HepG2 (cell line): ENCODE results near the gene NAA38. TPM values are rescaled to one million over a fixed set of nuclear protein-coding genes. Genes with fewer than 3 reads are reported as not detected.
A peak's percentile ranks its signal among the peaks of the same experiment; 100 is the strongest.

Source experiments
- ATF7-NPFF ChIP-seq: sonication (generic); formaldehyde crosslinking; IDR thresholded peaks from 2 replicates; pipeline ENCODE4 v1.8.1; 2023; ENCODE audit warnings: mild to moderate bottlenecking, low read depth, missing genetic modification reagents, moderate library complexity
- CEBPG ChIP-seq: IDR thresholded peaks from 2 replicates; pipeline ENCODE4 v1.6.1; 2016
- GZF1 ChIP-seq: sonication (generic); formaldehyde crosslinking; IDR thresholded peaks from 2 replicates; pipeline ENCODE4 v1.5.1; 2020; ENCODE audit warnings: mild to moderate bottlenecking, missing genetic modification reagents
- IRF9 ChIP-seq: sonication (generic); formaldehyde crosslinking; IDR thresholded peaks from 2 replicates; pipeline ENCODE4 v1.8.0; 2022; ENCODE audit warnings: missing genetic modification reagents, mild to moderate bottlenecking, borderline replicate concordance
- ISX ChIP-seq: sonication (generic); formaldehyde crosslinking; conservative IDR thresholded peaks from 2 replicates; pipeline ENCODE4 v1.5.0; 2020; ENCODE audit warnings: missing genetic modification reagents
- KDM1A ChIP-seq: IDR thresholded peaks from 2 replicates; pipeline ENCODE4 v1.6.1; 2016; ENCODE audit warnings: missing compliant biosample characterization
- KMT2B ChIP-seq: IDR thresholded peaks from 2 replicates; pipeline ENCODE4 v1.6.1; 2016; ENCODE audit warnings: missing genetic modification reagents, missing compliant biosample characterization
- MEIS1 ChIP-seq: sonication (generic); formaldehyde crosslinking; IDR thresholded peaks from 2 replicates; pipeline ENCODE4 v1.9.0; 2021; ENCODE audit warnings: mild to moderate bottlenecking, missing genetic modification reagents, moderate library complexity, borderline replicate concordance
- MEIS2 ChIP-seq: sonication (generic); formaldehyde crosslinking; IDR thresholded peaks from 2 replicates; pipeline ENCODE4 v1.9.0; 2021; ENCODE audit warnings: mild to moderate bottlenecking, missing genetic modification reagents
- MYC ChIP-seq: sonication (generic); formaldehyde crosslinking; IDR thresholded peaks from 2 replicates; pipeline ENCODE4 v1.9.0; 2021; ENCODE audit warnings: missing genetic modification reagents, borderline replicate concordance
- PTBP1 ChIP-seq: fragments of 200-400 bp; formaldehyde crosslinking; IDR thresholded peaks from 2 replicates; pipeline ENCODE4 v1.6.1; 2018; ENCODE audit warnings: low read length, low read depth; ENCODE audit not compliant: poor library complexity, severe bottlenecking
- RNF219 ChIP-seq: sonication (generic); formaldehyde crosslinking; IDR thresholded peaks from 2 replicates; pipeline ENCODE4 v1.5.0; 2020; ENCODE audit warnings: mild to moderate bottlenecking, missing genetic modification reagents
- ZMAT3 ChIP-seq: sonication (generic); formaldehyde crosslinking; conservative IDR thresholded peaks from 2 replicates; pipeline ENCODE4 v1.7.0; 2021; ENCODE audit warnings: missing genetic modification reagents
- ZNF407 ChIP-seq: sonication (generic); formaldehyde crosslinking; IDR thresholded peaks from one replicate; pipeline ENCODE4 v1.5.1; 2020; ENCODE audit warnings: mild to moderate bottlenecking, missing genetic modification reagents; ENCODE audit errors: not compliant biosample characterization
- ZNF691 ChIP-seq: sonication (generic); formaldehyde crosslinking; IDR thresholded peaks from 2 replicates; pipeline ENCODE4 v1.4.0; 2020; ENCODE audit warnings: missing genetic modification reagents, low read depth, mild to moderate bottlenecking, borderline replicate concordance
- ZNF850 ChIP-seq: sonication (generic); formaldehyde crosslinking; conservative IDR thresholded peaks from 2 replicates; pipeline ENCODE4 v1.9.0; 2021; ENCODE audit warnings: mild to moderate bottlenecking, missing genetic modification reagents
- polyA plus RNA-seq, 8 experiments: library from polyadenylated mRNA; depleted of rRNA in 3 of 8; stranded (reverse) in 7 of 8; unstranded in 1 of 8; fragments of >200 nt; fragmentation: Illumina TruSeq in 4 of 8; extraction: Trizol in 4 of 8; gene quantifications; 2 replicates each; pipeline versions ENCODE4 v1.2.1 to v1.2.3, GENCODE V29; 2011 to 2016; ENCODE audit warnings: low read depth in 4 of 8, missing spikeins in 1 of 8, mixed read lengths in 1 of 8; ENCODE audit not compliant: insufficient read depth in 1 of 8
- total RNA-seq, 5 experiments: library from RNA; depleted of rRNA; stranded (reverse); fragments of >200 nt; fragmentation: Illumina TruSeq; extraction: Trizol; gene quantifications; 2 replicates each; pipeline ENCODE4 v1.2.3, GENCODE V29; 2016; ENCODE audit warnings: low read depth in 1 of 5

NAA38 gene
- total and polyA plus RNA-seq, 2 of the 13 experiments (the other 11 are each of a cell fraction or from before 2014, with no cell fraction given), result 46.9 to 91.6 TPM

GRCh38 chr17:7835814-7836595 lies 21.4 kb downstream of the NAA38 start (continued):
- TF ChIP-seq ZNF407 (no peak), MYC (CRISPR knock-in tag) (no peak), ISX (CRISPR knock-in tag) (no peak), KMT2B (no peak; the same call in 1 of the 2 replicates), ZNF850 (CRISPR knock-in tag) (peak; percentile 90), GZF1 (peak; percentile 4; the same call in 1 of the 2 replicates), ZMAT3 (CRISPR knock-in tag) (peak; percentile 79; the same call in 1 of the 2 replicates), KDM1A (CRISPR knock-in tag) (no peak), IRF9 (peak; percentile 9; the same call in 1 of the 2 replicates), MEIS2 (CRISPR knock-in tag) (peak; percentile 20; the same call in 1 of the 2 replicates), ZNF691 (CRISPR knock-in tag) (no peak), PTBP1 (peak; percentile 54), RNF219 (CRISPR knock-in tag) (0 out of 2 replicates have a peak, but pooled peaks have one; percentile 29), MEIS1 (CRISPR knock-in tag) (0 out of 2 replicates have a peak, but pooled peaks have one; percentile 21), CEBPG (CRISPR knock-in tag) (no peak), ATF7-NPFF (CRISPR knock-in tag) (no peak)
